ENCODE results near the gene PHAX. TPM values are rescaled to one million over a fixed set of nuclear protein-coding genes. Genes with fewer than 3 reads are reported as not detected.

Gene PHAX
- total RNA-seq, 6 donors from 2014 or later: 22.7 to 66.6 (median 30.8) TPM

GRCh38 chr5:126628102-126628501, 27.4 kb downstream of the PHAX start:
- Histone ChIP-seq H3K4me1 (no peaks in the 10 kb centered on the region), H3K9me3 (no peaks in the 10 kb centered on the region), H3K27ac (no peak overlapping the region), H3K27me3 (no peaks in the 10 kb centered on the region), H3K4me3 (no peak overlapping the region), H3K36me3 (peaks cover 7 to 31% (median 18%) of the 10 kb centered on the region in 4 donors)
- ATAC-seq (ENCODE audit: low FRiP score in 2 of 2): no peak
- TF ChIP-seq EP300 (IDR thresholded peaks at IDR 0.05): no peak
- no peak for TF ChIP-seq CTCF (IDR thresholded peaks at IDR 0.05)
- no peak for TF ChIP-seq POLR2AphosphoS5 (IDR thresholded peaks at IDR 0.05)
- TF ChIP-seq POLR2A (IDR thresholded peaks at IDR 0.05): no peak
- no peak for DNase-seq
- 95 to 98% methylated on average over 11 of the region's 11 CpGs for WGBS, 2 donors

GRCh38 chr5:126631920-126632319, 31.2 kb downstream of the PHAX start:
- WGBS, 2 donors: 59 to 73% methylated on average over 3 of the region's 3 CpGs
- no peak for TF ChIP-seq EP300 (IDR thresholded peaks at IDR 0.05)
- TF ChIP-seq POLR2AphosphoS5 (IDR thresholded peaks at IDR 0.05): no peak
- no peak for TF ChIP-seq CTCF (IDR thresholded peaks at IDR 0.05)
- TF ChIP-seq POLR2A (IDR thresholded peaks at IDR 0.05): no peak
- H3K9me3 ChIP-seq: no peaks in the 10 kb centered on the region
- no peak for ATAC-seq (ENCODE audit: low FRiP score in 2 of 2)
- H3K27me3 ChIP-seq: no peaks in the 10 kb centered on the region
- no peak for DNase-seq
- peaks cover 0 to 6% (median 2%) of the 10 kb centered on the region in 4 donors for H3K36me3 ChIP-seq
- H3K4me1 ChIP-seq: no peaks in the 10 kb centered on the region
- H3K27ac ChIP-seq: no peak overlapping the region
- H3K4me3 ChIP-seq: no peak overlapping the region

- no peak for ATAC-seq (ENCODE audit: low FRiP score in 2 of 2)
- H3K27ac ChIP-seq: no peak overlapping the region
- 80 to 90% methylated on average over 4 of the region's 4 CpGs for WGBS, 2 donors
Measured at GRCh38 chr5:126633552-126633951, 32.8 kb downstream of the PHAX start.

GRCh38 chr5:126635585-126635984, 34.8 kb downstream of the PHAX start:
- Histone ChIP-seq H3K27me3 (no peaks in the 10 kb centered on the region), H3K4me1 (no peaks in the 10 kb centered on the region), H3K27ac (no peak overlapping the region), H3K36me3 (no peaks in the 10 kb centered on the region), H3K4me3 (no peak overlapping the region), H3K9me3 (no peaks in the 10 kb centered on the region)
- DNase-seq (no peak), ATAC-seq (ENCODE audit: low FRiP score in 2 of 2) (no peak)
- WGBS, 2 donors: 97 to 98% methylated on average over 3 of the region's 3 CpGs
- TF ChIP-seq POLR2AphosphoS5 (IDR thresholded peaks at IDR 0.05) (no peak), POLR2A (IDR thresholded peaks at IDR 0.05) (no peak), EP300 (IDR thresholded peaks at IDR 0.05) (no peak), CTCF (IDR thresholded peaks at IDR 0.05) (no peak)

More at GRCh38 chr5:126633552-126633951, 32.8 kb downstream of the PHAX start:
- Histone ChIP-seq H3K27me3 (no peaks in the 10 kb centered on the region), H3K36me3 (no peaks in the 10 kb centered on the region), H3K4me3 (no peak overlapping the region), H3K9me3 (no peaks in the 10 kb centered on the region), H3K4me1 (no peaks in the 10 kb centered on the region)
- TF ChIP-seq CTCF (IDR thresholded peaks at IDR 0.05) (no peak), POLR2AphosphoS5 (IDR thresholded peaks at IDR 0.05) (no peak), EP300 (IDR thresholded peaks at IDR 0.05) (no peak), POLR2A (IDR thresholded peaks at IDR 0.05) (no peak)
- DNase-seq: no peak

GRCh38 chr5:126636956-126637355, 36.2 kb downstream of the PHAX start:
- no peaks in the 10 kb centered on the region for H3K27me3 ChIP-seq
- H3K36me3 ChIP-seq: no peaks in the 10 kb centered on the region
- H3K9me3 ChIP-seq: no peaks in the 10 kb centered on the region
- DNase-seq (no peak), ATAC-seq (ENCODE audit: low FRiP score in 2 of 2) (no peak)
- H3K4me1 ChIP-seq: no peaks in the 10 kb centered on the region
- no peak for TF ChIP-seq EP300 (IDR thresholded peaks at IDR 0.05)
- no peak for TF ChIP-seq CTCF (IDR thresholded peaks at IDR 0.05)
- TF ChIP-seq POLR2AphosphoS5 (IDR thresholded peaks at IDR 0.05): no peak
- no peak overlapping the region for H3K4me3 ChIP-seq
- WGBS, 2 donors: 52 to 67% methylated on average over 1 of the region's 1 CpG
- H3K27ac ChIP-seq: no peak overlapping the region
